ENCODE data around the gene ZNF487.
"Not testable (repeated sequence)": the region's sequence is repeated elsewhere in the genome, so short reads cannot be mapped to it uniquely, and the experiment has no call there.

Gene ZNF487

DNA sequence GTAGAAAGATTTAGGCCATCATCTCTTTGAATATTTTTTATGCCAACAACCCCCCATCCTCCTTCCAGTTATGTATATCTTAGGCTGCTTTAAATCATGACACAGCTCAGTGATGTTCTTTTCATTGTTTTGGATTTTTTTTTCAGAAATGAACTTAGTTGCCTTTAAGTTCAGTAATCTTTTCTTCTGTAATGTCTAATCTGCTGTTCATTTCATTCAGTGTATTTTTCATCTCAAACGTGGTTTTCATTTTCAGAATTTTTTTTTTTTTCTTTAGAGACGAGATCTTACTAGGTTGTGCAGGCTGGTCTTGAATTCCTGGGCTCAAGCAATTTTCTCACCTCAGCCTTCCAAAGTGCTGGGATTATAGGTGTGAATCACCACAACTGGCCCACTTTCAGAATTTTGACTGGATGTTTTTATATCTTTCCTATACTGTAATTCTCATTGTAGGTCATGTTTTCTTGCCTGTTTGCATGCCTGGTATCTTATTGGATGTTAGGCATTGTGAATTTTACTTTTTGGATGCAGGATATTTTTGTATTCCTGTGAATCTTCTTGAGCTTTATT, 8.1 kb downstream of the ZNF487 start:
- Mint-ChIP-seq H3K4me1 (ENCODE audit: low read depth) (peaks cover 1% of the 10 kb centered on the region), H3K9me3 (ENCODE audit: low read depth) (no peaks in the 10 kb centered on the region), H3K36me3 (peaks cover 6% of the 10 kb centered on the region), H3K27me3 (no peaks in the 10 kb centered on the region), H3K27ac (no peak overlapping the region), H3K4me3 (no peak overlapping the region)

DNA sequence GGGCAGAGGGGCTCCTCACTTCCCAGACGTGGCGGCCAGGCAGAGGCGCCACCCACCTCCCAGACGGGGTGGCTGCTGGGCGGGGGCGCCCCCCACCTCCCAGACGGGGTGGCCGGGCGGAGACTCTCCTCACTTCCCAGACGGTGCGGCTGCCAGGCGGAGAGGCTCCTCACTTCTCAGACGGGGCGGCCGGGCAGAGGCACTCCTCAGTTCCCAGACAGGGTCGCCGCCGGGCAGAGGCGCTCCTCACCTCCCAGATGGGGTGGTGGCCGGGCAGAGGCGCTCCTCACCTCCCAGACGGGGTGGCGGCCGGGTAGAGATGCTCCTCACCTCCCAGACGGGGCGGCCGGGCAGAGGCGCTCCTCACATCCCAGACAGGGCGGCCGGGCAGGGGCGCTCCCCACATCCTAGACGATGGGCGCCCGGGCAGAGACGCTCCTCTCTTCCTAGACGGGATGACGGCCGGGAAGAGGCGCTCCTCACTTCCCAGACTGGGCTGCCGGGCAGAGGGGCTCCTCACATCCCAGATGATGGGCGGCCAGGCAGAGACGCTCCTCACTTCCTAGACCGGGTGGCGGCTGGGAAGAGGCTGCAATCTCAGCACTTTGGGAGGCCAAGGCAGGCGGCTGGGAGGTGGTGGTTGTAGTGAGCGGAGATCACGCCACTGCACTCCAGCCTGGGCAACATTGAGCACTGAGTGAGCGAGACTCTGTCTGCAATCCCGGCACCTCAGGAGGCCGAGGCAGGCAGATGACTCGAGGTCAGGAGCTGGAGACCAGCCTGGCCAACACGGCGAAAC, 9.5 kb downstream of the ZNF487 start:
- H3K4me3 Mint-ChIP-seq; H3K36me3 Mint-ChIP-seq; H3K27me3 Mint-ChIP-seq; H3K4me1 Mint-ChIP-seq (ENCODE audit: low read depth); H3K27ac Mint-ChIP-seq; H3K9me3 Mint-ChIP-seq (ENCODE audit: low read depth): not testable (repeated sequence)

DNA sequence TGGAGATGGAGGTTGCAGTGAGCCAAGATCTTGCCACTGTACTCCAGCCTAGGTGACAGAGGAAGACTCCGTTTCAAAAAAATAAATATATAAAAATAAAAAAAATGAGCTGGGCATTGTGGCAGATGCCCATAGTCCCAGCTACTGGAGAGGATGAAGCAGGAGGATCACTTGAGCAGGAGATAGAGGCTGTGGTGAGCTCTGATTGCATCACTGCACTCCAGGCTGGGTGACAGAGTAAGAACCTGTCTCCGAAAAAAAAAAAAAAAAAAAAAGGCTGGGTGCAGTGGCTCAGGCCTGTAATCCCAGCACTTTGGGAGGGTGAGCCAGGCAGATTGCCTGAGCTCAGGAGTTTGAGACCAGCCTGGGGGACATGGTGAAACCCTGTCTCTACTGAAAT, 11.8 kb downstream of the ZNF487 start:
- no peaks in the 10 kb centered on the region for H3K27me3 Mint-ChIP-seq
- H3K4me1 Mint-ChIP-seq (ENCODE audit: low read depth): peaks cover 23% of the 10 kb centered on the region
- H3K36me3 Mint-ChIP-seq: peaks cover 6% of the 10 kb centered on the region
- no peak overlapping the region for H3K27ac Mint-ChIP-seq
- H3K4me3 Mint-ChIP-seq: no peak overlapping the region
- H3K9me3 Mint-ChIP-seq (ENCODE audit: low read depth): no peaks in the 10 kb centered on the region

DNA sequence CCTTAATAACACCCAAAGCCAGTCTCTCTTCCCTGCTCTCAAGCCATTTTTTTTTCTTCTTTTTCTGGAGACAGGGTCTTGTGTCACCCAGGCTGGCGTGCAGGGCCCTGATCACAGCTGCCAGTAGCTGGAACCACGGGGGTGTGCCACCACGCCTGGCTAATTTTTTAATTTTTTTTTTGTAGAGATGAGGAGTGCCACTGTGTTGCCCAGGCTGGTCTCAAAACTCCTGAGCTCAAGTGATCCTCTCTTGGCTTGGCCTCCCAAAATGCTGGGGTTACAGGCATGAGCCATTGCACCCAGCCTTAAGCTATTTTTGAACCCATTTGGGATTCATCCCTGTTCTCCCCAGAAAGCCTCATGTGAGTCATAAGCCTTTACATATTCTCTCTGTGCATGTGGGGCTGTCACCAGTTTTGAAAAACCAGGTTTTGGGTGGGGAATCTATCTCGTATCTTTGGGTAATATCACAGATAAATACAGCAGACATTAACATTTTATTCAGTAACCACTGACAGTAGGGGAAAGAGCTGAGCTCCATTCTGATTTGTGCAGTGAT, 15.5 kb downstream of the ZNF487 start:
- H3K36me3 Mint-ChIP-seq: peaks cover 2% of the 10 kb centered on the region
- peak overlapping the region; percentile 86 for H3K27ac Mint-ChIP-seq
- H3K4me3 Mint-ChIP-seq: peak overlapping the region; percentile 78
- H3K9me3 Mint-ChIP-seq (ENCODE audit: low read depth): no peaks in the 10 kb centered on the region
- H3K4me1 Mint-ChIP-seq (ENCODE audit: low read depth): peaks cover 44% of the 10 kb centered on the region
- H3K27me3 Mint-ChIP-seq: no peaks in the 10 kb centered on the region

DNA sequence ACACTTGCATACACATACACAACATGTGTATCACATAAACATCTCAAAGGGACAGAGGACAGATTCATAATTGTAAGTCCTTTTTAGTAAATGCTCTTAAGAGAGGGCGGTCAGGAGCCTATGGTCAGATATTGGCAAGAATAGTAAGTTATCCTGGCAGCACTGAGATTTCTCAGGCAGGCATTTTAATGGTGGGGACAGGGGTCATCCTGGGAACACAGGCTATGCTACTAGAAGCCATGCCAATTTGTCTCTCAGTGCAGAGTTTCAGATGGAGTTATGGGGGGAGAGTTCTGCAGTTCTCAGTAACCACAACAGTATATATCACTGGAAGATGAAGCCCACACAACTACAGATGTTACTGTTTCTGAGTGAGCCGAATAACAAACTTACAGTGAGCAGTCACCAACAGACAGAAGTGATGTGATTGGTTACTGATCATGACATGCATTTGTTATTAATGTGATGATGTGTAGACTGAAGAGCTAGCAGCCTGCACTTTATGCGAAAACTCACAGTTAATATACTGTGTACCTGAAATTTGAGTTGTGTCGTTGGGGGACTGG, 16.4 kb downstream of the ZNF487 start:
- H3K4me3 Mint-ChIP-seq: peak overlapping the region; percentile 78
- H3K27me3 Mint-ChIP-seq: no peaks in the 10 kb centered on the region
- H3K27ac Mint-ChIP-seq: peak overlapping the region; percentile 86
- H3K36me3 Mint-ChIP-seq: no peaks in the 10 kb centered on the region
- H3K9me3 Mint-ChIP-seq (ENCODE audit: low read depth): no peaks in the 10 kb centered on the region
- peaks cover 46% of the 10 kb centered on the region for H3K4me1 Mint-ChIP-seq (ENCODE audit: low read depth)

DNA sequence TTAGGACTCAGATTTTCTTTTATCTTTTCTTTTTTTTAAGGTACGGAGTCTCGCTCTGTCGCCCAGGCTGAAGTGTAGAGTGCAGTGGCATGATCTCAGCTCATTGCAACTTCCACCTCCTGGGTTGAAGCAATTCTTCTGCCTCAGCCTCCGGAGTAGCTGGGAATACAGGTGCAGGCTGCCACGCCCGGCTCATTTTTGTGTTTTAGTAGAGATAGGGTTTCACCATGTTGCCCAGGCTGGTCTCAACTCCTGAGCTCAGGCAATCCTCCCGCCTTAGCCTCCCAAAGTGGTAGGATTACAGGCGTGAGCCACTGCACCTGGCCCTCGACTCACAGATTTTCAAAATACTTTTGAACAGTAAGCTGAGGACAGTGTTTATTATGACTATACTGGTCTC, 17.1 kb downstream of the ZNF487 start:
- Mint-ChIP-seq H3K27ac (peak overlapping the region; percentile 87), H3K4me1 (ENCODE audit: low read depth) (peaks cover 52% of the 10 kb centered on the region), H3K4me3 (peak overlapping the region; percentile 92)
- H3K36me3 Mint-ChIP-seq; H3K27me3 Mint-ChIP-seq; H3K9me3 Mint-ChIP-seq (ENCODE audit: low read depth): not testable (repeated sequence)

DNA sequence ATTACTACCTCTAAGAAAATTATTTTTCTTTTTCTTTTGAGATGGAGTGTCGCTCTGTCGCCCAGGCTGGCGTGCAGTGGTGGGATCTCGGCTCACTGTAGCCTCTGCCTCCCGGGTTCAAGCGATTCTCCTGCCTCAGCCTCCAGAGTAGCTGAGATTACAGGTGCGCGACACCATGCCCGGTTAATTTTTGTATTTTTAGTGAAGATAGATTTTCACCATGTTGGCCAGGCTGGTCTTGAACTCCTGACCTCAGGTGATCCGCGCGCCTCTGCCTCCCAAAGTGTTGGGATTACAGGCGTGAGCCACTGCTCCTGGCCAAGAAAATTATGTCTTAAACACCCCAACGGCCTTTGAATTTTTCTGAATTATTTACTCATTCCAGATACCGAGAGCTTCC, 19.6 kb downstream of the ZNF487 start:
- peaks cover 52% of the 10 kb centered on the region for H3K4me1 Mint-ChIP-seq (ENCODE audit: low read depth)
- not testable (repeated sequence) for H3K27me3 Mint-ChIP-seq; H3K36me3 Mint-ChIP-seq; H3K9me3 Mint-ChIP-seq (ENCODE audit: low read depth)
- peak overlapping the region; percentile 96 for H3K27ac Mint-ChIP-seq
- peak overlapping the region; percentile 92 for H3K4me3 Mint-ChIP-seq

DNA sequence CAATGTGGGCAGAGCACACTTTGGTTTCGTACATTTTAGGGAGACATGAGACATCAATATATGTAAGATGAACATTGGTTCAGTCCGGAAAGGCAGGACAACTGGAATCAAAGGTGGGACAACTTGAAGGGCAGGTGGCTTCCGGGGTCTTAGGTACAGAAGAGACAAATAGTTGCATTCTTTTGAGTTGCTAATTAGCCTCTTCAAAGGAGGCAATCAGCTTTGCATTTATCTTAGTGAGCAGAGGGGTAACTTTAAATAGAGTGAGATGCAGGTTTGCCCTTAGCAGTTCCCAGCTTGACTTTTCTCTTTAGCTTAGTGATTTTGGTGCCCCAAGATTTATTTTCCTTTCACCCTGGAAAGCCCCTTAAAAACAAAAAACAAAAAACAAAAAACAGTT, 21.3 kb downstream of the ZNF487 start:
- Mint-ChIP-seq H3K4me3 (no peak overlapping the region), H3K27ac (no peak overlapping the region), H3K27me3 (no peaks in the 10 kb centered on the region), H3K4me1 (ENCODE audit: low read depth) (peaks cover 41% of the 10 kb centered on the region), H3K9me3 (ENCODE audit: low read depth) (no peaks in the 10 kb centered on the region), H3K36me3 (no peaks in the 10 kb centered on the region)

DNA sequence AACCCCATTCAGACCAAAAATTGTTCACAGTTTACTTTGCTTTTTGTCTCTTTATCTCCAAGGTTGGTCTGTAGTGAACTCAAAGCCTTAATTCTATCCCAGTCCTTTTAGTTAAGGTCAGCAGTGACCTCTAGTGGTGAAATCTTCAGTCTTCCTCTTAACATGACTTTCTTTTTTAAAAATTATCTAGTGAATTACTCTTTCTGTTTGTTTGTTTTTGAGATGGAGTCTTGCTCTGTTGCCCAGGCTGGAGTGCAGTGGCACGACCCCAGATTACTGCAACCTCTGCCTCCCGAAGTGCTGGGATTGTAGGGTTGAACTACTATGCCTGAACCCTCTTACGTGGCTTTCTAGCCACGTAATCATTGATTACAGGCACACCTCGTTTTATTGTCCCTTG, 25.0 kb downstream of the ZNF487 start:
- Mint-ChIP-seq H3K27me3 (no peaks in the 10 kb centered on the region), H3K36me3 (no peaks in the 10 kb centered on the region), H3K27ac (no peak overlapping the region), H3K4me1 (ENCODE audit: low read depth) (peaks cover 16% of the 10 kb centered on the region), H3K9me3 (ENCODE audit: low read depth) (no peaks in the 10 kb centered on the region), H3K4me3 (no peak overlapping the region)

DNA sequence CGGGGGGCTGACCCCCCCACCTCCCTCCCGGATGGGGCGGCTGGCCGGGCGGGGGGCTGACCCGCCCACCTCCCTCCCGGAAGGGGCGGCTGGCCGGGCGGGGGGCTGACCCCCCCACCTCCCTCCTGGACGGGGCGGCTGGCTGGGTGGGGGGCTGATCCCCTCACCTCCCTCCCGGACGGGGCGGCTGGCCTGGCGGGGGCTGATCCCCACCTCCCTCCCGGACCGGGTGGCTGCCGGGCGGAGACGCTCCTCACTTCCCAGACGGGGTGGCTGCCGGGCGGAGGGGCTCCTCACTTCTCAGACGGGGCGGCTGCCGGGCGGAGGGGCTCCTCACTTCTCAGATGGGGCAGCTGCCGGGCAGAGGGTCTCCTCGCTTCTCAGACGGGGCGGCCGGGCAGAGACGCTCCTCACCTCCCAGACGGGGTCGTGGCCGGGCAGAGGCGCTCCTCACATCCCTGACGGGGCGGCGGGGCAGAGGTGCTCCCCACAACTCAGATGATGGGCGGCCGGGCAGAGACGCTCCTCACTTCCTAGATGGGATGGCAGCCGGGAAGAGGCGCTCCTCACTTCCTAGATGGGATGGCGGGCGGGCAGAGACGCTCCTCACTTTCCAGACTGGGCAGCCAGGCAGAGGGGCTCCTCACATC, 28.3 kb downstream of the ZNF487 start:
- H3K4me3 Mint-ChIP-seq; H3K27me3 Mint-ChIP-seq; H3K36me3 Mint-ChIP-seq; H3K4me1 Mint-ChIP-seq (ENCODE audit: low read depth); H3K9me3 Mint-ChIP-seq (ENCODE audit: low read depth); H3K27ac Mint-ChIP-seq: not testable (repeated sequence)

DNA sequence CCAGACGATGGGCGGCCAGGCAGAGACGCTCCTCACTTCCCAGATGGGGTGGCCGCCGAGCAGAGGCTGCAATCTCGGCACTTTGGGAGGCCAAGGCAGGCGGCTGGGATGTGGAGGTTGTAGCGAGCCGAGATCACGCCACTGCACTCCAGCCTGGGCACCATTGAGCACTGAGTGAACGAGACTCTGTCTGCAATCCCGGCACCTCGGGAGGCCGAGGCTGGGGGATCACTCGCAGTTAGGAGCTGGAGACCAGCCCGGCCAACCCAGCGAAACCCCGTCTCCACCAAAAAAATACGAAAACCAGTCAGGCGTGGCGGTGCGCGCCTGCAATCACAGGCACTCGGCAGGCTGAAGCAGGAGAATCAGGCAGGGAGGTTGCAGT, 28.8 kb downstream of the ZNF487 start:
- H3K4me1 Mint-ChIP-seq (ENCODE audit: low read depth); H3K27me3 Mint-ChIP-seq; H3K36me3 Mint-ChIP-seq; H3K9me3 Mint-ChIP-seq (ENCODE audit: low read depth); H3K27ac Mint-ChIP-seq; H3K4me3 Mint-ChIP-seq: not testable (repeated sequence)

DNA sequence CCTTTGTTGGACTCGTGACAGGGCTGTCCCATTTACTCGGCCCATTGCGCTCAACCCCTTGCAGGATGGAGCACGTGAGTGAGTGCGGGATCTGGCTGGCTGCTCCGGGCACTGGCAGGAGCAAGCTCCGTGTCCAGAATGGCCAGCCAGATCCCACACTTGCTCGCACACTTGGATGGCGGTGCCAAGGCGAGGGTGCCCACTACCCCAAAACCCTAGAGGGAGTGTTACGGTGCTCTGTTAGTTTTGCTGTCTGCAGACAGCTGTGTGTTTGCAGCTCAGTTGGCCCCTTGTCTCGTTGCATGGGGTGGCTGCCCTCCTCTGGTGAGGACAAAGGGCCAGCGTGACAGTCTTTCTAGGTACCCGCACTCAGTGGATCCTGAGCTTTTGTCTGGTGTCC, 34.2 kb downstream of the ZNF487 start:
- Mint-ChIP-seq H3K27me3 (no peaks in the 10 kb centered on the region), H3K36me3 (peaks cover 3% of the 10 kb centered on the region), H3K4me3 (no peak overlapping the region), H3K9me3 (ENCODE audit: low read depth) (no peaks in the 10 kb centered on the region), H3K27ac (no peak overlapping the region), H3K4me1 (ENCODE audit: low read depth) (no peaks in the 10 kb centered on the region)

DNA sequence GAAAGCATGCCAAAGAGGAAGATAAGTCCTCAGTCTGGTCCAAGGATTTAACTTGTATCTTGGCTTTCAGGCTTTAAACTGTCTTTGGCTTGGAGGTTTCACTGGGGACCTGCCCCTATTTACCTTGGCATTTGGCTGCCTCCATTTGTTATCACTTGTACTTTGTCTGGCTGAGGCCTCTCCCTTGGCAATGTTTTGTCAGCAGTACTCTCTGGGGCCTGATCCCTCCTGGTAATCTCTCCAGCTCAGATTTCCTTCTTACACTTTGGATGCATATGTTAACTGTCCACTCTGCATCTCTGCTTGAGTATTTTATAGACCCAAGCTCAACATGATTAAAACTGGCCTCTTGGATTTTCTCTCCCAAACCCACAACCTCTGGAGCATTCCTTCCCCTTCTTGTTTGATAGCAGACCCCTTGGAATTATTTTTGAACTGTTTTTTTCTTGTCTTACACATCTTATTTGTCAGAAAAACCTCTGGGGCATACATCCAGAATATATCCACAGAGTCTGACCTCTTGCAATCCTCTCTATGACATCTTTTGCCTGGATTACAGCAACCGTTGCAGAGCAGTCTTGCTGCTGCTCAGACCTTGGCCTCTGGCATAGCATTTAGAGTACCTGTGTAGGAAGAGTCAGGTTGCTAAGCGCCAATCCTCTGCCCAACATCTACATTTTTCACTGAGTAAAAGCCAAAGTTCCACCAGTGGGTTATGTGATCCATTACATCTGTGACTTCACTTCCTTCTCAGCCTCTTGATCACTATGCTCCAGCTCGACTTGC, 35.2 kb downstream of the ZNF487 start:
- Mint-ChIP-seq H3K9me3 (ENCODE audit: low read depth) (no peaks in the 10 kb centered on the region), H3K4me1 (ENCODE audit: low read depth) (no peaks in the 10 kb centered on the region), H3K27ac (no peak overlapping the region), H3K4me3 (no peak overlapping the region), H3K36me3 (peaks cover 7% of the 10 kb centered on the region), H3K27me3 (no peaks in the 10 kb centered on the region)

DNA sequence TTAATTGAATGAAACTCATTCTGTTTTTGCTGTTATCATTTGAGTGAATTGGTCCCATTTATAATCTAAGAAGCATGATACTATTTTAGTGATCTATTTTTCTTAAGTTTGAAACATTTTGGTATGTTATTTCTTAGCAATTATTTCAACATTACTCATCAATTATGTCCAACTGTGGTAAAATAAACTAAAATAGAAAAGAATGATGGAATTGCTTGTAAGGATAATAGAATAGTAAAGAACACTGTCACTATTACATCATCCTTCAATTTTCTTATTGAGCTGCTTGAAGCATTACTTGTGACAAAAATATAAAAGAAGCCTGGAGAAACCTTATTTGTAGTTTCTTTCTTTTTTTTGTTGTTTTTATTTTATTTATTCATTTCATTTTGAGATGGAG, 42.4 kb downstream of the ZNF487 start:
- H3K27me3 Mint-ChIP-seq: no peaks in the 10 kb centered on the region
- H3K36me3 Mint-ChIP-seq: peaks cover 22% of the 10 kb centered on the region
- H3K27ac Mint-ChIP-seq: no peak overlapping the region
- H3K4me3 Mint-ChIP-seq: no peak overlapping the region
- peaks cover 7% of the 10 kb centered on the region for H3K9me3 Mint-ChIP-seq (ENCODE audit: low read depth)
- H3K4me1 Mint-ChIP-seq (ENCODE audit: low read depth): no peaks in the 10 kb centered on the region

Data from activated naive CD8-positive, alpha-beta T cell (primary cell).